GM19328 (cell line): ENCODE data around the gene DHRS2.
"Not testable (repeated sequence)": the region's sequence is repeated elsewhere in the genome, so short reads cannot be mapped to it uniquely, and the experiment has no call there.

Experiments used
- ATAC-seq: cut with Tn5 transposase; IDR thresholded peaks from one replicate; pipeline ENCODE4 v1.9.1; 2021; ENCODE audit warnings: mild to moderate bottlenecking, moderate library complexity; ENCODE audit not compliant: unreplicated experiment

Gene DHRS2

DNA sequence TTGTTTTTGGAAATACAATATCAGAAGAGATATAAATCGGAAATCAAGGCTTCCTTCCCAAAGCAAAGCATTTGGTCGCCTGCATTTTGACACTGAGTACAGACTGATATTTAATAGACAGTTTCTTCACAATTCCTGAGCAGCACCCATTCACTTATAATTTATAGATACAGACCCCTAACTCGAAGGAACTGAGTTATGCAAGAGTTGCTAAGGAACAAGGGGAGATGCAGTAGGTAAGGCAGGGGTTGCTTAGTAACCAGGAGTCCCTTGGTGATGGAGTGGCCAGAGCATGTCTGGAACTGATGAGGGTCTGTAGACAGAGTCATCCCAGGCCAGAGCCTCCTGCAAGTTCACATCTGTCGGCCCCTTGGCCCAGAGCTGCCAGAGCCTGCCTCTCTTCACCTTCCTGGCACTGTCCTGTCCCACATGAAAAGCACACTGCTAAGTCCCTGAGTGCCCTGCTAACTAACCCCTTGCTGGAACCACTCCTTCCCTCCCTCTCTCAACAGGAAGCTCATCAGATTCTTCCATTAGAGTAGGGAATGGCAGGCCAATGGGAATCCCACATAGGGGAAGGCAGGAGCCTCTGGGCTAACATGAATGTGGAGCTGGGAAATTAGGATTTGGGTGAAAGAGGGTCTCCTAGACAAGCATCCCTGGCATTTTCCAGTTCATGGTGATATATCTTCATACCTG lies 3.6 kb upstream of the DHRS2 start:
- ATAC-seq = no peak

DNA sequence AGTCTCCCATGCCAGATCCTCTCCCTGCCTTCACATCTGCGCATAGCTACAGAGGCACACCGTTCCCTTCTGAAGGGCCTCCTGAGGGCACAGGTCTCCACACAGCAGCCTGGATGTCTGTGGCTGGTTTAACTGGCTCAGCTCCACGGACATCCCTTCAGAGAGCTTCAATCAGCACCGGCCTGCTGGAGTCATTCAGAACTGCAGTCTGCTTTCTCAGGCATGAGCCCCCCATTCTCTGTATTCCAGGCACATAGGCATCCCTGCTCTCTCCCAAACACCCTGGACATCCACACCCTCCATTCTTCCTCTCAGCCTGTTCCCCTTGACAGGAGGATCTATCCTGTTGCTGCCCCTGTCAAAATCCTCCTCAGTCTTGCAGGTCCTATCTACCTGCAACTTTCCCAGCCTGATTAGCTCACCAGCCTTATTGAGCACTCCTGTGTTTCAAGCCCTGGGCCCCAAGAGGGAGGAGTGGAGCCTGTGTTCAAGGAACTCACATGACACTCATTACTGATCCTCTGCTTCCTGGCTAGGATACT lies 2.9 kb upstream of the DHRS2 start:
- ATAC-seq = no peak

DNA sequence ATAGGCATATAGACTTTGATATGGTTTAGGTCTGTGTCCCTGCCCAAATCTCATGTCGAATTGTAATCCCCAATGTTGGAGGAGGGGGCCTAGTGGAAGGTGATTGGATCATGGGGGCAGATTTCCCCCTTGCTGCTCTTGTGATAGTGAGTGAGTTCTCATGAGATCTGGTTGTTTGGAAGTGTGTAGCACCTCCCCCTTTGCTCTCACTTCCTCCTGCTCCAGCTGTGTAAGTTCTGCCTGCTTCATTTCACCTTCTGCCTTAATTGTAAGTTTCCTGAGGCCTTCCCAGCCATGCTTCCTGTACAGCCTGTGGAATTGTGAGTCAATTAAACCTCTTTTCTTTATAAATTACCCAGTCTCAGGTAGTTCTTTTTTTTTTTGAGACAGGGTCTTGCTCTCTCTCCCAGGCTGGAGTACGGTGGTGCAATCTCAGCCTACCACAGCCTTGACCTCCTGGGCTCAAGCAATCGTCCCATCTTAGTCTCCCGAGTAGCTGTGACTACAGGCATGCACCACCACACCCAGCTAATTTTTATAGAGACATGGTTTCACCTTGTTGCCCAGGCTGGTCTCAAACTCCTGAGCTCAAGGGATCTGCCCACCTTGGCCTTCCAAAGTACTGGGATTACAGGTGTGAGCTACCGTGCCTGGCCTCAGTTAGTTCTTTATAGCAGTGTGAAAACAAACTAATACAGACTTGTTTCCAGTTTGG lies 1.3 kb upstream of the DHRS2 start:
- ATAC-seq = not testable (repeated sequence)

DNA sequence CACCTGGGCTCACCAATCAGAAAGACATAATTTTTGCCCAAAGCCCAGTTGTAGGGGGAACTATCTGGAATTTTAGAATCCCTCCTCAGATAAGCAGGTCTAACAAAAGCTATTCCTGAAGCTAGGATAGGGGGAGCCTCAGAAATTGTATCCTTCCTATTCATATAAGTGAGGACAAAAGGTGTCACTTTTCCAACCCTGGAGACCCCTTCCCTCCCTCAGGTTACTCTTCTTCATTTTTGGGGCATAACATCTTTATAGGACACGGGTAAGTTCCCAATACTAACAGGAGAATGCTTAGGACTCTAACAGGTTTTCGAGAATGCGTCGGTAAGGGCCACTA lies 1.1 kb downstream of the DHRS2 start:
- ATAC-seq = not testable (repeated sequence)

DNA sequence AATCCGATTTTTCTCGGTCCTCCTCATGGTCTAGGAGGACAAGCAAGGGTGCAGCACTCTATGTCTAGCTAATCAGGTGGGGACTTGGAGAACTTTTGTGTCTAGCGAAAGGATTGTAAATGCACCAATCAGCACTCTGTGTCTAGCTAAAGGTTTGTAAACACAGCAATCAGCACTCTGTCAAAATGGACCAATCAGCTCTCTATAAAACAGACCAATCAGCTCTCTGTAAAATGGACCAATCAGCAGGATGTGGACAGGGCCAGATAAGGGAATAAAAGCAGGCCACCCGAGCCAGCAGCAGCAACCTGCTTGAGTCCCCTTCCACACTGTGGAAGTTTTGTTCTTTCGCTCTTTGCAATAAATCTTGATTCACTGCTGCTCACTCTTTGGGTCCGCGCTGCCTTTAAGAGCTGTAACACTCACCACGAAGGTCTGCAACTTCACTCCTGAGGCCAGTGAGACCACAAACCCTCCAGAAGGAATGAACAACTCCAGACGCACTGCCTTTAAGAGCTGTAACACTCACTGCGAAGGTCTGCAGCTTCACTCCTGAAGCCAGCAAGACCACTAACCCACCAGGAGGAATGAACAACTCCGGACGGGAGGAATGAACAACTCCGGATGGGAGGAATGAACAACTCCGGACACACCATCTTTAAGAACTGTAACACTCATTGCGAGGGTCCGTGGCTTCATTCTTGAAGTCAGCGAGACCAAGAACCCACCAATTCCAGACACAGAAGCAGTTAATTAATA lies 1.7 kb downstream of the DHRS2 start:
- ATAC-seq = not testable (repeated sequence)

DNA sequence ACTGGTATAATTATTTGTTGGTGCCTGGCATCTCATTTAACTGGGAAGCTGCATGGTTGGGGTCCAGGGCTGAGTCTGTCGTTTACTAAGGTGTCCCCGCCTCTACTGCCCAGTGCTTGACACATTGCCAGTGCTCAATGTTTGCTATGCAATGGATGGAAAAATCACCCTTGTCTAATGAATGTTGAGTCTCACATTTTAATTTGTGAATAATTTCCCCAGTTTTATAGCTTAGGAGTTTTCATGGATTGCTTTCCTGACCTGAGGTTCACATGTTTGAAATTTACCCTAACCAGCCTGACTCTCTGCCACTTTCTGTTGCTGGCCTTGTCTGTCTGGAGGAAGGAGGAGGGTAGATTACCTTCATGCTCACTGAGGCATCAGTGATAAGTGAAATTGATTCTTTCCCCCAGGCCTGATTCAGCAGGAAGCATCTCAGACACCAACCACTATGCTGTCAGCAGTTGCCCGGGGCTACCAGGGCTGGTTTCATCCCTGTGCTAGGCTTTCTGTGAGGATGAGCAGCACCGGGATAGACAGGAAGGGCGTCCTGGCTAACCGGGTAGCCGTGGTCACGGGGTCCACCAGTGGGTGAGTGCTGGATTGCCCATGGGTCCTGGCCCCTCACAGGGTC lies 2.4 kb downstream of the DHRS2 start:
- ATAC-seq = no peak

DNA sequence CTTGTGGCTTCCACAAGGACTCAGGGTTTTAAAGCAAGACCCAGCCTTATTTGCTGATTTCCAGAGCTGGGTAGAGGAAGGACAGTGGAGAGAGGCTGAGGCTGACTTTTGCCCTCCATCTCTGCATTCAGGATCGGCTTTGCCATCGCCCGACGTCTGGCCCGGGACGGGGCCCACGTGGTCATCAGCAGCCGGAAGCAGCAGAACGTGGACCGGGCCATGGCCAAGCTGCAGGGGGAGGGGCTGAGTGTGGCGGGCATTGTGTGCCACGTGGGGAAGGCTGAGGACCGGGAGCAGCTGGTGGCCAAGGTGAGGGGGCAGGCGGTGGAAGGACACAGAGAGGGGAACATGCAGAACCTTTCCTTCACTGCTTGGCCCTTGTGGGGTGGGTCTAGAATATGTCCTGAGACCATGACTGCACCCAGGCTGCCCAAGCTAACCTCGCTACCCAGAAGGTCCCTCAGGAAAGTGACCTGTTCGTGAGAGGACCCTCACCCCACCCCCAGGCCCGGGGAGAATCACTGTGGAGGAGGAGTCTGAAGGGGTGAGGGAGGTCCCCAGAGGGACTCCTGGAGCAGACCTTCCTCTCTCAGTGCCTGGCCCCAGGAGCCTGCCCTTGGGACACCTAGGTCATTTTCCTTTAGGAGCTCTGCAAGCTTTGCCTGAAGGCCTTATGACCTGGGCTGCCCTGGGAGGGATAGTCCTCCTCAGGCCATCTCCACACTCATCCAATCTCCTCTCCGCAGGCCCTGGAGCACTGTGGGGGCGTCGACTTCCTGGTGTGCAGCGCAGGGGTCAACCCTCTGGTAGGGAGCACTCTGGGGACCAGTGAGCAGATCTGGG lies 3.1 kb downstream of the DHRS2 start:
- no peak for ATAC-seq

DNA sequence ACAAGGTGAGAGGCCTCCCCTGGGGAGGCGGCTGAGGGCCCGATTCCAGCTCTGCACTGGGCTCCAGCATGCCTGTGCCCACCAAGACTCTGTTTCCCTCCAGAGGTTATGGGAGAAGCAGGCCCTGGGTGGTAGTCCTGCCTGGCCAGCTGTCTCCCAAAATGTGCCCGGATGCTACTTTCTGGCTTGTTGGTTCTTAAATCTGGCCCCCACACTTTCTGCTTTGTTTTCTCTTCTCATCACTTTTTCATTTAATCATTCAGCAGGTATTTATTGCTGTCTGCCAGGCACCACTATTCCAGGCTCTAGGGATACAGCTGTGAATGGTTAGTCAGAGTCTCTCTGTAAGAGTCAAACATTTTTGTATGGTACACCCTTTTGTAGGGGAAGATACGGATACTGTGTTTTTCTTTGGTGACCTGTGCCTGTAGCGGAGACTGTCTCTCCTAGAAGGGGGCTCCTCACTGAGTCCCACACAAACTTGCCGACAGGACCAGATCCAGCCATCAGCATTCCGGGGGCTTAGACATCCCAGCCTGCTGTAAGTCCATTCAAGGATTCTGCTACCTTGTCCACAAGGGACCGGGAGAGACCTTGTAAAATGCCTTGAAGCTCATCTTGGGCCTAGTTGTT lies 3.8 kb downstream of the DHRS2 start:
- no peak for ATAC-seq

DNA sequence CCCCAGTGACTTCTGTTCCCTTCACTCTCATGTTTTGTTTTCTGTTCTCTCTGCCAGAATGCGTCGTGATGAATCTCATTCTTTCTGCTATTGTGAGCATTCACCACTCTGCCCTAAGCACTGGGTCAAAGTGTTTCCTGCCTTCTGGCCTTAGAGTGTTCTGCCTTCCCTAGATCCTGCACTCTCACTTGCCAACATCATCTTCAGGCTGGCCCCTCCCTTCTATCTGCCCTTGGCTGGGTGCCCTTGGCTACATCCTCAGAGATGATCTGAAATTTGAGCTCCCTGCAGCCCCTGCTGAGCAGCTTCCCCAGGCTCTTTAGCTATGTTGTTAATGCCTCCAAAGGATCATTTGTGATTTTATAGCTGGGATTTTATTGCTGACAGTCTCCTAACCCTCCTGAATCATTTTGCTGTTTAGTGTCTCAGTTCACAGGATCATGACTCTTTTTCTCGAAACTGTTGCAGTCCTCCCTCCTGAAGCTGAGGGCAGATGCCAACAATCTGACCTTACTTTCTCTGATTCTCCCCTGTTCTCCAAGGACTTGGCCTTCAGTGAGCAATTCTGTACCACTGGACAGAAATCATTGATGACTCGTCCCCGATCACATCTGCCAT lies 4.5 kb downstream of the DHRS2 start:
- no peak for ATAC-seq

DNA sequence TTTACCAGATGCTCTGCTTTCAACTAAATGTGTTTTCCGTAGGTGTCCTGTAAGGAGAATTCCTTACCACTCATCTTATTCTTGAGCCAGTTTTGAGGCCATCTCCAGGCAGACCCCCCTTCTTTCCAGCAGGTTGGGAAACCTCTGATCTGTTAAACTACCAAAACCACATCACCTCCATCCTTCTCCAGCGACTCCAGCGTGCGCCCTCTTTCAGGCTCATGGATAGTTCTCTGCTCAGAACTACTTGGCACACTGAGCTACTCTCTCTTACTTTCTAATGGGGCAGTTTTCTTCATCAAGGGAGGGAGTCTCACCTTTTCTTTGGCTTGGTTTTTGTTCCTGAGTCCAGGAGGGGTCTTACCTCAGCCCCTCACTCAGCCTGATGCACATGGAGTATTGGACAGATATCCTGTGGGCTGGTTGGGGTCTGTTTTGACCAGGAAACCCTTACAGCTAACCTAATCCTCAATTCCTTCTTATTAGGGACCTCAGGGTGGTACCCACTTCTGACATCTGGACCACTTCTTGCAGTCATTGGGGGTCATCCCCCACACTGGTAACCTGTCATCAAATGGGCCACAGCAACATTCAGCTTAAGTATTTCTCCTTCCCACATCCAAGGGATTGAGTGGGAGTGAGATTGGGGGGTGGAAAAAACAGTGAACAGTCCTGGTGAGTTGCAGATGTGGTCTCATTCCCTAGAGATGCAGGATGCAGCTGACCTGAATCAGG lies 5.2 kb downstream of the DHRS2 start:
- no peak for ATAC-seq

DNA sequence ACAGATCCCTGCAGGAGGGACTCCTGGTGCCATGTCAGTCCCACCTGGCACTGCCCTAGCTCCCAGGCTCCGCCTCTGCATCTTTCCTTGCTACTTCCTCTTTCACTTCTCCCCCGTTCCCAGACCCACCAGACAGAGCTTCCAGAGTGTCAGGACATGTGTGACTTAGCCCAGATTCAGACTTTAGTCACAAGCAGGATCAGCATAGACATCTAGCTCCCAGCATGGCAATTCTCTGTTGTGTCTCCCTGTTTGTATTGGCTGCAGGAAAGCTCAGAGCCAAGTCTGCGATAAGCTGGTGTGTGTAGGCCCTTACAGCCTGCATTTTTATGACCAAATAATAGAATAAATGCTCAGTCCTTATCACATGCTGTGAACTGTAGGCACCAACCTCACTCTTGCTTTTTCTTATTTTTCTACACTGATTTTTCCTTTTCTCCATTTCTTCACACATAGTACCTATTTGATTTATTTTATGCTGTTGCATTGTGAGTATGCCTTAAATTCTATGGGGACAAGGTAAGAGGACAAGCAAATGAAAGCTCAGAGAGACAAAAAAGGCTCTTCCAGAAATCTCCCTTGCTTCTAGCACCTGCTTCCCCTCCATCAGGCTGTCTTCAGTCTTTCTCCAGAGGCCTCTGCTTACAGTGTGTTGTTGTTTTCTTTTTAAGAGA lies 5.9 kb downstream of the DHRS2 start:
- ATAC-seq = no peak

DNA sequence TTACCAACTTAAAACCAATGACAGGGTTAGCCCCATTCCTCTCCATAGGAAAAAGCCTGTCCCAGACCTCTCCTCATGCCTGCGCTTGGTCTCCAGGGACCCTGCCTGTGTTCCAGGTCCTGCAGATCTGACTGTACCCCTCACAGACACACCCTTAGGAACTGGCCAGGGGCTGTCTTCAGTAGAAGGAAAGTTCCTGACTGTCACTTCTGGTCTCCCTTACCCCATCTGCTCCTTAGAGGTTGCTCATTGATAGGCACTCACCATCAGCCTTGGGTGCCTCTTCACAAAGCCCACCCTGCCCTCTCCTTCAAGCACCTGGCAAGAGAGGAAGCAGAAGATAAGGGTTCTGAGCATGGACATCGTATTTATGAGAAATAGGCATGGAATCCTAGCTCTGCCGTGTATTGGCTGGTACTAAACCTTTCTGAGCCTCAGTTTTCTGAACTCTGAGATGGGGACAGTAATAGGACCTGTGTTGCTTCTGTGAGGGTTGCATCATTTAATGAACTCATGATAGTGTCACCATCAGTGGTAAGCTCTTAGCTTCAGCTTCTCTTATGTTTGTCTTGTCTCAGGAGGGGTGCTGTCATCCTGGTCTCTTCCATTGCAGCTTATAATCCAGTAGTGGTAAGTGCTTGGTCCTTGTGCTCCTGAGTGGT lies 7.5 kb downstream of the DHRS2 start:
- no peak for ATAC-seq

DNA sequence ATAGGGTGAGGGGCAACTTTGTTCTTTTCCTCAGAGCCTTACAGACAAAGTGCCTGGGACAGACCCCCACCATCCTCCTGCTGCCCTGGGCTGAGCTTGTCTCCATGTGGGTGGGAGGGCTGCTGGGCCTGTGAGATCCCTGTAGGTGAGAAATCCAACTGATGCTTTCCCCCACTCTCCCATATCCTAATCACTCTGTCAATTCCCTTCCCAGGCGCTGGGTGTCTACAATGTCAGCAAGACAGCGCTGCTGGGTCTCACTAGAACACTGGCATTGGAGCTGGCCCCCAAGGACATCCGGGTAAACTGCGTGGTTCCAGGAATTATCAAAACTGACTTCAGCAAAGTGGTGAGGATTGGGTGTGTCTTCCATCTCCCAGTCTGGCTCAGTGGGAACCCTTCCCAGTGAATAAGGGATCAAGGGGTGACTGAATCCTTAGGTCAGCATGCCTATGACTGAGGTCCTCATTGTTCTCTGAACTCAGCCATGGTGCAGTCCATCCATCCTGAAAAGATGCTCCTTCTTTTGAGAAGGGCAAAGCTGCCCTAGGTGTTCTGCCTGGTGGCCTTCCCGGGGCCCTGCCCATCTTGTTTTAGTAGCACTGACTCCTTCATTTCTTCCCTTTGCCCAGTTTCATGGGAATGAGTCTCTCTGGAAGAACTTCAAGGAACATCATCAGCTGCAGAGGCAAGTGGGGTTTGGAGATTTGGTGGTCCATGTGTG lies 8.2 kb downstream of the DHRS2 start:
- no peak for ATAC-seq

DNA sequence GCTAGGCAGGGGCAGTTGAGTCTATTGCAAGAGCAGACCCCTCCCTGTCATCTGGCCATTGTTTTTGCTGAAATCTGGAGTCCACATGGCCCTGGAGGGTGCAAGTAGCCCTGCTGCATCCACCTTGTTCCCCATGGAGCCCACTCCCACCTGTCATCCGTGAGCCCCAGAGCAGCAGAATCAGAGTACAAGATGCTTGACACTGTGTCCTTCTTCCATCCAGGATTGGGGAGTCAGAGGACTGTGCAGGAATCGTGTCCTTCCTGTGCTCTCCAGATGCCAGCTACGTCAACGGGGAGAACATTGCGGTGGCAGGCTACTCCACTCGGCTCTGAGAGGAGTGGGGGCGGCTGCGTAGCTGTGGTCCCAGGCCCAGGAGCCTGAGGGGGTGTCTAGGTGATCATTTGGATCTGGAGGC lies 8.8 kb downstream of the DHRS2 start:
- ATAC-seq = no peak

DNA sequence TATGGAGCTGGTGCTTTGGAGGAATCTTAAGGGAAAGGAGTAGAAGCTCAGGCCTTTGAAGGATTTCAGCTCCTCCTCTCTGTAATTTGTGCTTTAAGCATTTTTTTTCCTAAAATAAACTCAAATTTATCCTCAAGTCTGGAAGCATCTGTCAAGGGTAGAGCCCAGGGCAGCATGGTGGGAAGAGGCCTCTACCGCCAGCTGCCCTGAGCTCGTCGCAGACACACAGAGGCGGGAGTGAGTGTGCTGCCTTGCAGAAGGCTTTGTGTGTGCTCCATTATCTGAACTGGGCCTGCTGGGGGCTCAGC lies 9.3 kb downstream of the DHRS2 start:
- ATAC-seq = no peak

DNA sequence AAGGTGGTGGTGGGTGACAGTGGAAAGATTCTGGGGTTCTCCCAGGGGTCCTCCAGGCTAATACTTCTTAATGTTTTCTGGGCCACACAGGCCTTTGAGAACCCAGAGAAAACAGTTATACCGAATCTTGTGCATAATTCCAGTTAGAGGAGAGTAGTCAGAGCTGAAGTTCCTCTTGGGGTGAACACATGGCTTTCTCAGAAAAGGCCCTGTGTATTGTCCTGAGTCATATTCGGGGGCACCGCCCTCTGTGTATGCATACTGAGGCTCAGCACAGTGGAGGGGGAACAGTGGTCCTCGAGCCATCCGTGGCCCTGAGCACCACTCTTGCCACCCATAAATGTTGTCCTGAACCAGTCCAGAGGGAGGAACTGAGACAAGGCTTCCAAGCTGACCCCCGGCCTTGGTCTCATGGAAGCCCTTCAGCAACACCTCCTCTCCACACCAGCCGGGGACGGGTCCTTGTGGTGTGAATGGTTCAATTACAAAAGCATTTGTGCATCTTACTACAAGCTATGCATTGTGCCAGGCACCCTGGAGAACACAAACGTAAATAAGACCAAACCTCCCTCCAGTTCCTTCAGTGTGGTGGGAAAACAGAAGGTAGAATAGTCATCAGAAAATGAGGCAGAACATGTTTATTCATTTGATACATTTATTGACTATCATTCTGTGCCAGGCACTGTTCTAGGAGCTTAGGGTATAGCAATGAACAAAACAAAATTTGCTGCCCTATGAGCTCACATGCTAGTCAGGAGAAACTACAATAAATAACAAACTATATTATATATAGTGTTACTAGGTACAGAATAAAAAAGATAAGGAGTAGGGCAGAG lies 9.9 kb downstream of the DHRS2 start:
- ATAC-seq = no peak
